Measurements from ENCODE around the gene VASH2. TPM values are rescaled to one million over a fixed set of nuclear protein-coding genes. Genes with fewer than 3 reads are reported as not detected.
"Not testable (repeated sequence)": the region's sequence is repeated elsewhere in the genome, so short reads cannot be mapped to it uniquely, and the experiment has no call there.

VASH2 gene
- total RNA-seq, 1 donor from 2014 or later: 15.8 TPM

DNA sequence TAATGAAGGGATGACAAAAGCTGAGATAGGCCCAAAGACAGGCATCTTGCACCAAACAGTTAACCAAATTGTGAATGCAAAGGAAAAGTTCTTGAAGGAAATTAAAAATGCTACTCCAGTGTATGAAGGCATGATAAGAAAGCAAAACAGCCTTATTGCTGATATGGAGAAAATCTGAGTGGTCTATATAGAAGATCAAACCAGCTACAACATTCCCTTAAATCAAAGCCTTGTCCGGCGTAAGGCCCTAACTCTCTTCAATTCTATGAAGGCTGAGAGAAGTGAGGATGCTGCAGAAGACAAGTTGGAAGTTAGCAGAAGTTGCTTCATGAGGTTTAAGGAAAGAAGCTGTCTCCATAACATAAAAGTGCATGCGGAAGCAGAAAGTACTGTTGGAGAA, 69.7 kb downstream of the VASH2 start:
- Mint-ChIP-seq H3K9me3 (ENCODE audit: low read depth) (peaks cover 5% of the 10 kb centered on the region), H3K36me3 (ENCODE audit: insufficient read depth) (no peaks in the 10 kb centered on the region), H3K4me1 (ENCODE audit: low read depth) (peaks cover 2% of the 10 kb centered on the region), H3K4me3 (ENCODE audit: low read depth) (no peak overlapping the region), H3K27ac (no peak overlapping the region), H3K27me3 (no peaks in the 10 kb centered on the region)
- no peak for DNase-seq (ENCODE audit: low spot score, unreplicated experiment)
- TF ChIP-seq, protein P1, sequence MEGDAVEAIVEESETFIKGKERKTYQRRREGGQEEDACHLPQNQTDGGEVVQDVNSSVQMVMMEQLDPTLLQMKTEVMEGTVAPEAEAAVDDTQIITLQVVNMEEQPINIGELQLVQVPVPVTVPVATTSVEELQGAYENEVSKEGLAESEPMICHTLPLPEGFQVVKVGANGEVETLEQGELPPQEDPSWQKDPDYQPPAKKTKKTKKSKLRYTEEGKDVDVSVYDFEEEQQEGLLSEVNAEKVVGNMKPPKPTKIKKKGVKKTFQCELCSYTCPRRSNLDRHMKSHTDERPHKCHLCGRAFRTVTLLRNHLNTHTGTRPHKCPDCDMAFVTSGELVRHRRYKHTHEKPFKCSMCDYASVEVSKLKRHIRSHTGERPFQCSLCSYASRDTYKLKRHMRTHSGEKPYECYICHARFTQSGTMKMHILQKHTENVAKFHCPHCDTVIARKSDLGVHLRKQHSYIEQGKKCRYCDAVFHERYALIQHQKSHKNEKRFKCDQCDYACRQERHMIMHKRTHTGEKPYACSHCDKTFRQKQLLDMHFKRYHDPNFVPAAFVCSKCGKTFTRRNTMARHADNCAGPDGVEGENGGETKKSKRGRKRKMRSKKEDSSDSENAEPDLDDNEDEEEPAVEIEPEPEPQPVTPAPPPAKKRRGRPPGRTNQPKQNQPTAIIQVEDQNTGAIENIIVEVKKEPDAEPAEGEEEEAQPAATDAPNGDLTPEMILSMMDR (IDR thresholded peaks at IDR 0.05; ENCODE audit: unreplicated experiment): no peak

GRCh38 chr1:213027024-213027423, 76.7 kb downstream of the VASH2 start:
- not testable (repeated sequence) for DNase-seq (ENCODE audit: low spot score, unreplicated experiment); H3K4me3 Mint-ChIP-seq (ENCODE audit: low read depth); H3K4me1 Mint-ChIP-seq (ENCODE audit: low read depth); H3K27me3 Mint-ChIP-seq; H3K36me3 Mint-ChIP-seq (ENCODE audit: insufficient read depth); H3K27ac Mint-ChIP-seq
- H3K9me3 Mint-ChIP-seq (ENCODE audit: low read depth): peaks cover 18% of the 10 kb centered on the region

GRCh38 chr1:213032651-213033050, 82.3 kb downstream of the VASH2 start:
- DNase-seq (ENCODE audit: low spot score, unreplicated experiment): no peak
- no peaks in the 10 kb centered on the region for H3K27me3 Mint-ChIP-seq
- no peaks in the 10 kb centered on the region for H3K4me1 Mint-ChIP-seq (ENCODE audit: low read depth)
- H3K9me3 Mint-ChIP-seq (ENCODE audit: low read depth): peaks cover 6% of the 10 kb centered on the region
- no peak overlapping the region for H3K4me3 Mint-ChIP-seq (ENCODE audit: low read depth)
- H3K36me3 Mint-ChIP-seq (ENCODE audit: insufficient read depth): no peaks in the 10 kb centered on the region
- no peak overlapping the region for H3K27ac Mint-ChIP-seq
- TF ChIP-seq, protein P1 (IDR thresholded peaks at IDR 0.05; ENCODE audit: unreplicated experiment): no peak

DNA sequence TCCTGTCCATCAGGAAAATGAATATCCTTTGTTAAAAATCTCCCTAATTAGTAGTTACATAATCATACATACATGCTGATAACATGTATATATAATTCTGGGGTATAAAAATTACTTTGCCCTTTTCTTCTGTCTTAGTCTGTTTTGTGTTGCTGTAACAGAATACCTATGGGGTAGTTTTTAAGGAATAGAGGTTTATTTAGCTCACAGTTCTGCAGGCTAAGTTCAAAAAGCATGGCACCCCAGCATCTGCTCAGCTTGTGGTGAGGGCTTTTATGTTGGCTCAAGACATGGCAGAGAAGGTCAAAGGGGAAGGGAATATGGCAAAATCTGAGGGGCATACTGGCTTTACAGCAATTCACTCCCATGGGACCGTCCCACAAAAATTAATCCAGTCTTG, 84.4 kb downstream of the VASH2 start:
- Mint-ChIP-seq H3K27me3 (no peaks in the 10 kb centered on the region), H3K27ac (no peak overlapping the region), H3K4me3 (ENCODE audit: low read depth) (no peak overlapping the region), H3K9me3 (ENCODE audit: low read depth) (peaks cover 6% of the 10 kb centered on the region), H3K36me3 (ENCODE audit: insufficient read depth) (no peaks in the 10 kb centered on the region), H3K4me1 (ENCODE audit: low read depth) (no peaks in the 10 kb centered on the region)
- TF ChIP-seq, protein P1 (IDR thresholded peaks at IDR 0.05; ENCODE audit: unreplicated experiment): no peak
- DNase-seq (ENCODE audit: low spot score, unreplicated experiment): no peak

DNA sequence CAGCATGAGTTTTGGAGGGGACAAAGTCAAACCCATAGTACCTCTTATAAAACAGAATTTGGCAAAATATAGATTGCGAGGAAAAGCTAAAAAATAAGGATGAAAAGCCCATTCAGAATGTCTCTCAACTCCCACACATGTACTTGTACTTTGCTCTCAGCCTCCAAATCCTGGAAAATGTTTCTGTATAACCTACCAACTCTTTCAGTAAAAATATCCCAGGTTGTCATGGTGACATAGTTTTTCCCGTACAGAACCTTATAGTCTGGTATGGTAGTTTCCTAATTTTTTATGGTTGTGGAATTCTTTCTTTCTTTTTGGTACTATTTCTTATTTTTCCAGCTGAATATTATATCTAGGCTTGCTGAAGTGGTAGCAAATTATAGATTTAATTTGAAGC, 85.2 kb downstream of the VASH2 start:
- no peak overlapping the region for H3K4me3 Mint-ChIP-seq (ENCODE audit: low read depth)
- DNase-seq (ENCODE audit: low spot score, unreplicated experiment): no peak
- TF ChIP-seq, protein P1 (IDR thresholded peaks at IDR 0.05; ENCODE audit: unreplicated experiment): no peak
- peaks cover 6% of the 10 kb centered on the region for H3K9me3 Mint-ChIP-seq (ENCODE audit: low read depth)
- H3K27ac Mint-ChIP-seq: no peak overlapping the region
- no peaks in the 10 kb centered on the region for H3K36me3 Mint-ChIP-seq (ENCODE audit: insufficient read depth)
- H3K27me3 Mint-ChIP-seq: no peaks in the 10 kb centered on the region
- no peaks in the 10 kb centered on the region for H3K4me1 Mint-ChIP-seq (ENCODE audit: low read depth)

Other genes with a start within 250 kb of the VASH2 start
- 37.2 and 41.1 TPM in 2 replicates for gene NSL1, start 158.8 kb upstream of the VASH2 start, total RNA-seq
- 12.1 and 15.0 TPM in 2 replicates for gene TATDN3, start 158.6 kb upstream of the VASH2 start, total RNA-seq
- gene SPATA45, start 102.9 kb upstream of the VASH2 start, total RNA-seq: 0.69 TPM in 1 of 2 replicates, not detected in the other
- 27.0 and 31.4 TPM in 2 replicates for gene FLVCR1, start 92.3 kb upstream of the VASH2 start, total RNA-seq
- 50.3 and 50.6 TPM in 2 replicates for gene ANGEL2, start 65.3 kb downstream of the VASH2 start, total RNA-seq
- gene RPS6KC1, start 100.7 kb downstream of the VASH2 start, total RNA-seq: 24.3 and 27.8 TPM in 2 replicates

Data from progenitor cell of endocrine pancreas (in vitro differentiated cells).